Tibial artery (tissue), 4 donors: ENCODE results near the gene COQ3.

ENCODE experiments used
- DNase-seq, 2 donors: peaks; one replicate each; pipeline ENCODE4 v3.0.0-alpha.2; 2019
- H3K27ac ChIP-seq, 2 donors: fragments of 200-600 bp; sonication (generic) in 1 of 2; 1 replicate in 1 of 2; 2 replicates in 1 of 2; pipeline ENCODE4 v1.5.1; 2018 to 2019; ENCODE audit warnings: mild to moderate bottlenecking in 1 of 2
- H3K27me3 ChIP-seq, 2 donors: fragments of 200-600 bp; sonication (generic) in 1 of 2; one replicate each; pipeline versions ENCODE4 v1.5.1 to v1.6.0; 2016 to 2019
- H3K36me3 ChIP-seq, 3 donors: fragments of 200-600 bp; sonication (generic) in 2 of 3; one replicate each; pipeline ENCODE4 v1.5.1; 2016 to 2019; ENCODE audit warnings: mild to moderate bottlenecking in 2 of 3
- H3K4me1 ChIP-seq, 4 donors: fragments of 200-600 bp; sonication (generic) in 2 of 4; 1 replicate in 3 of 4; 2 replicates in 1 of 4; pipeline ENCODE4 v1.5.1; 2016 to 2019
- H3K4me3 ChIP-seq, 2 donors: fragments of 200-600 bp; sonication (generic) in 1 of 2; 1 replicate in 1 of 2; 2 replicates in 1 of 2; pipeline ENCODE4 v1.5.1; 2018 to 2019; ENCODE audit warnings: mild to moderate bottlenecking in 2 of 2
- H3K9me3 ChIP-seq, 3 donors: fragments of 200-600 bp; sonication (generic) in 1 of 3; one replicate each; pipeline ENCODE4 v1.5.1; 2016 to 2019
- CTCF ChIP-seq, 2 experiments: fragments of 200-600 bp in 1 of 2; fragments of 450-650 bp in 1 of 2; IDR thresholded peaks; one replicate each; pipeline ENCODE4 v1.5.1; 2017 to 2019; ENCODE audit warnings: antibody characterized with exemption in 2 of 2, mild to moderate bottlenecking in 1 of 2, moderate library complexity in 1 of 2
- intact Hi-C: fragments of 100-400 bp; cut with DNase I; formaldehyde crosslinking; loops from one replicate; pipeline ENCODE4 v1.15.0; 2023; ENCODE audit warnings: low total_unique reads

COQ3 gene

GRCh38 chr6:99416892-99417767, 23.1 kb upstream of the COQ3 start:
- TF ChIP-seq CTCF (IDR thresholded peaks at IDR 0.05), result no peak
- Histone ChIP-seq H3K27me3 (no peaks in the 10 kb centered on the region), H3K36me3 (peaks cover 0 to 4% (median 0%) of the 10 kb centered on the region in 3 donors), H3K4me3 (no peak overlapping the region), H3K4me1 (peaks cover 0 to 91% (median 18%) of the 10 kb centered on the region in 4 donors), H3K9me3 (no peaks in the 10 kb centered on the region), H3K27ac (no peak overlapping the region)
- intact Hi-C loops, result loop anchor here (5.0 kb wide), 1 partner anchor 1040 kb away; no protein-coding TSS in a partner anchor
- DNase-seq, result no peak

DNA sequence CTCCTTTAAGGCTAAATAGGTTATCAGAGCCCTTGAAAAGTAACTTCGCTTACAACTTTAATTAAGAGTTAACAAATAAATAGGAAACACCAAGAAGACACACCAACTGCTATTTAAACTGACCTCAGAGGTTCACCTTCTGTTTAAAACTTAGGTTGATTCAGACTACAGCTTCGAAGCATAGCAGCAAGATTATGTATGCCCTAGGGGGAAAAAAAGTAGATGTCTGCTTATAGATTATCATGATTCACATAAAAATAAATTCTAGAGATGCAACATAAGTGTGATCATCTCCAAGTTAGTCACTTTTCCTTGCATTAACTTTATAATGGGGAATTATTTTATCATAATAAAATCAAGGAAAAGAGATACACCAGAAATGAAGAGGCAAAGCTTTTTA, 22.2 kb upstream of the COQ3 start:
- Histone ChIP-seq H3K27me3 (no peaks in the 10 kb centered on the region), H3K9me3 (no peaks in the 10 kb centered on the region), H3K36me3 (peaks cover 0 to 4% (median 4%) of the 10 kb centered on the region in 3 donors), H3K27ac (no peak overlapping the region), H3K4me3 (no peak overlapping the region), H3K4me1 (peaks cover 0 to 84% (median 15%) of the 10 kb centered on the region in 4 donors)
- no peak for TF ChIP-seq CTCF (IDR thresholded peaks at IDR 0.05)
- no peak for DNase-seq
- intact Hi-C loops, result loop anchor here (5.0 kb wide), 1 partner anchor 1041 kb away; no protein-coding TSS in a partner anchor

- Histone ChIP-seq H3K36me3 (peaks cover 0 to 8% (median 4%) of the 10 kb centered on the region in 3 donors), H3K9me3 (no peaks in the 10 kb centered on the region), H3K27me3 (no peaks in the 10 kb centered on the region), H3K4me3 (no peak overlapping the region), H3K4me1 (peaks cover 0 to 76% (median 13%) of the 10 kb centered on the region in 4 donors), H3K27ac (no peak overlapping the region)
- intact Hi-C loops, result loop anchor here (5.0 kb wide), 1 partner anchor 1042 kb away; no protein-coding TSS in a partner anchor
- no peak for TF ChIP-seq CTCF (IDR thresholded peaks at IDR 0.05)
- DNase-seq, result no peak
Observed at GRCh38 chr6:99415446-99415845, 21.5 kb upstream of the COQ3 start.

GRCh38 chr6:99412065-99412464, 18.1 kb upstream of the COQ3 start:
- H3K4me1 ChIP-seq, result peaks cover 0 to 45% (median 11%) of the 10 kb centered on the region in 4 donors
- no peaks in the 10 kb centered on the region for H3K27me3 ChIP-seq
- H3K4me3 ChIP-seq, result no peak overlapping the region
- DNase-seq, result no peak
- TF ChIP-seq CTCF (IDR thresholded peaks at IDR 0.05), result no peak
- no peaks in the 10 kb centered on the region for H3K9me3 ChIP-seq
- intact Hi-C loops, result no loop called here
- peaks cover 22 to 31% (median 24%) of the 10 kb centered on the region in 3 donors for H3K36me3 ChIP-seq
- no peak overlapping the region for H3K27ac ChIP-seq

DNA sequence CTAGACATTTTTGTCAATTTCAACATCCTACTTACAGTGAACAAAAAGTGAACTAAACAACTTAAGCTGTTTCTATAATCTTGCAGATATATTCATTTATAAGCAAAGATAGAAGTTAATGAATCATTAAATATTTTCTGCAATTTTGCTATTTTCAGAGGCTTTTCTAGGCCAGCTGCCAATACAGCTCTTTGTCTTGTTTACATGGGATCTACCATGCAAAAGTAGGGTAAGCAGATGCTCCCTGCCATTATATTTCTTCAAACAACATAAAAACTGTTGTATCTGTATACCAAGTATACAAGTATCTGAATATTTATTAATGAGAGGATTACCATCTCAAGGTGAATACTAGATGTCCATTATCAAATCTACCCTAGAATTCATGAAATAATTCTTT, 15.7 kb upstream of the COQ3 start:
- H3K27me3 ChIP-seq, result no peaks in the 10 kb centered on the region
- H3K27ac ChIP-seq, result no peak overlapping the region
- H3K4me1 ChIP-seq, result peaks cover 0 to 21% (median 4%) of the 10 kb centered on the region in 4 donors
- no peak overlapping the region for H3K4me3 ChIP-seq
- intact Hi-C loops, result no loop called here
- H3K36me3 ChIP-seq, result peaks cover 46 to 55% (median 48%) of the 10 kb centered on the region in 3 donors
- TF ChIP-seq CTCF (IDR thresholded peaks at IDR 0.05), result no peak
- H3K9me3 ChIP-seq, result no peaks in the 10 kb centered on the region
- DNase-seq, result no peak
